Heart left ventricle (tissue), 16 donors: Measurements from ENCODE around the gene MUCL3. TPM values are rescaled to one million over a fixed set of nuclear protein-coding genes. Genes with fewer than 3 reads are reported as not detected.

Source experiments
- ATAC-seq, 4 donors: fragments of 200-7000 bp; cut with Tn5 transposase; one replicate each; pipeline ENCODE4 v1.9.1; 2020 to 2022; ENCODE audit warnings: moderate library complexity in 4 of 4, mild to moderate bottlenecking in 3 of 4, moderate number of reproducible peaks in 1 of 4
- DNase-seq, 5 donors: peaks; one replicate each; pipeline ENCODE4 v3.0.0-alpha.2; 2020
- H3K27ac ChIP-seq, 12 donors: fragments of 200-600 bp; sonication (generic) in 4 of 12; one replicate each; pipeline versions ENCODE4 v1.5.0 to v1.8.0; 2016 to 2022; ENCODE audit warnings: mild to moderate bottlenecking in 2 of 12
- H3K27me3 ChIP-seq, 9 donors: fragments of 200-600 bp; sonication (generic) in 2 of 9; one replicate each; pipeline versions ENCODE4 v1.5.1 to v1.8.0; 2016 to 2022; ENCODE audit warnings: mild to moderate bottlenecking in 3 of 9
- H3K36me3 ChIP-seq, 9 donors: fragments of 200-600 bp; sonication (generic) in 2 of 9; one replicate each; pipeline versions ENCODE4 v1.5.0 to v1.8.0; 2018 to 2022; ENCODE audit warnings: mild to moderate bottlenecking in 2 of 9
- H3K4me1 ChIP-seq, 12 donors: fragments of 200-600 bp; sonication (generic) in 4 of 12; one replicate each; pipeline versions ENCODE4 v1.5.0 to v1.8.0; 2016 to 2022; ENCODE audit warnings: mild to moderate bottlenecking in 3 of 12
- H3K4me3 ChIP-seq, 12 donors: fragments of 200-600 bp; sonication (generic) in 4 of 12; one replicate each; pipeline versions ENCODE4 v1.5.0 to v1.8.0; 2017 to 2022; ENCODE audit warnings: mild to moderate bottlenecking in 9 of 12, moderate library complexity in 4 of 12
- H3K9me3 ChIP-seq, 12 donors: fragments of 200-600 bp; sonication (generic) in 4 of 12; one replicate each; pipeline versions ENCODE4 v1.5.0 to v1.8.0; 2016 to 2022; ENCODE audit warnings: mild to moderate bottlenecking in 1 of 12
- CTCF ChIP-seq, 12 donors: fragments of 200-600 bp; sonication (generic) in 4 of 12; IDR thresholded peaks; one replicate each; pipeline versions ENCODE4 v1.5.0 to v1.8.0; 2018 to 2022; ENCODE audit warnings: antibody characterized with exemption in 12 of 12, mild to moderate bottlenecking in 5 of 12
- POLR2A ChIP-seq, 2 donors: fragments of 450-650 bp; IDR thresholded peaks; one replicate each; pipeline ENCODE4 v1.6.1; 2017; ENCODE audit warnings: antibody characterized with exemption in 2 of 2, mild to moderate bottlenecking in 2 of 2, moderate library complexity in 2 of 2
- WGBS, 4 donors: extraction: QIAGEN DNeasy Blood & Tissue Kit in 2 of 4; methylation state at CpG; one replicate each; pipeline versions ENCODE4 v1.1.5 to v1.1.7; 2013 to 2018; 5-methylcytosine and 5-hydroxymethylcytosine counted together
- intact Hi-C, 10 donors: fragments of 100-400 bp; cut with DNase I; formaldehyde crosslinking; loops; one replicate each; pipeline versions ENCODE4 v1.11.1 to v1.14.2; 2022
- polyA plus RNA-seq, 2 donors: library from polyadenylated mRNA; stranded (reverse); fragments of 200-250 nt; gene quantifications; one replicate each; pipeline ENCODE4 v1.2.3, GENCODE V29; 2013
- total RNA-seq, 9 donors: library from RNA; depleted of rRNA in 2 of 9; stranded (reverse); fragments of >200 nt in 2 of 9; fragmentation: NEBNext Ultra II Directional in 3 of 9; extraction: Animal tissue kit (Norgen Biotek cat#: 25700) in 3 of 9; gene quantifications; one replicate each; pipeline versions ENCODE4 v1.1.0 to v1.2.4, GENCODE V29; 2016 to 2023
- donor health status: ischemic (EF 13 %, LVEDD 7.1; RV severe dilation, severe dysfunction).
- donor health status: healthy with polysubstance abuse.
- donor health status: DM: no; HTN: yes; CAD: no.
- donor health status: DM: no; HTN: no; CAD: no.
- donor health status: ischemic (EF 25% LVEDD 6.9; RV normal size, moderate dysfunction).
- donor health status: ischemic (EF 25% LVEDD 5.7; RV mildly dilated, moderate dysfunction).
- donor health status: healthy.
- donor health status: DM: yes; HTN: yes; CAD: no.
- donor health status: ischemic (EF 35%, LVEDD 5.7; RV mildly dilated, moderate dysfunction).
- donor health status: nonischemic (EF 11% LVEDD 7.7; RV severe dilation, severe dysfunction).
- donor health status: DM: yes; HTN: yes; CAD: no.
- donor health status: PGD.
- donor health status: ischemic (EF 29% LVEDD 5.4; RV normal size, mild dysfunction).
- donor health status: nonischemic (EF 23%, LVEDD 6.1; RV moderate dilation, normal function).

MUCL3 gene
- total and polyA plus RNA-seq, 11 donors = 0.03 to 0.11 TPM; not detected in 9

DNA sequence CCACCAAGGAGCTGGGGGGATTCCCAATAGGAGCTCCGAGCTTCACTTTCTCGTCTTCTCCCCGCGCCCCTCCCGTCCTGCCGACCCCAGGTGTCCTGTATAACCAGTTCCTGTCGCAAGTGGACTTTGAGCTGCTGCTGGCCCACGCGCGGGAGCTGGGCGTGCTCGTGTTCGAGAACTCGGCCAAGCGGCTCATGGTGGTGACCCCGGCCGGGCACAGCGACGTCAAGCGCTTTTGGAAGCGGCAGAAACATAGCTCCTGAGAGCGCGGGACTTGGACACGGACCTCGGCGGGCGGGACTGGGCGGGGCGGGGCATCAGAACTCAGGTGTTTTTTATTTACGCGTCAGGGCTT lies 27.1 kb upstream of the MUCL3 start:
- peaks cover 0 to 35% (median 26%) of the 10 kb centered on the region in 12 donors for H3K4me1 ChIP-seq
- H3K9me3 ChIP-seq = no peaks in the 10 kb centered on the region
- intact Hi-C loops = loop anchor here in 8 of 10 donors (1.0 to 10.0 kb wide), 7 partner anchors 29 to 281 kb away; partner anchors contain the start of gene DDR1 (in 1 of the 8)
- peaks cover 0 to 54% (median 45%) of the 10 kb centered on the region in 9 donors for H3K36me3 ChIP-seq
- H3K4me3 ChIP-seq = peak overlapping the region; percentile 38 to 92 (median 68)
- DNase-seq (no peak), ATAC-seq (peak in 1 of 4 donors; percentile 53)
- H3K27ac ChIP-seq = peak overlapping the region; percentile 85 to 98 (median 93)
- no peak for TF ChIP-seq CTCF (IDR thresholded peaks at IDR 0.05)
- no peak for TF ChIP-seq POLR2A (IDR thresholded peaks at IDR 0.05)
- 3 to 9% (median 6%) methylated on average over 31 of the region's 31 CpGs; no CpG with 5 or more reads in 1 of the 4 donors for WGBS, 4 donors
- H3K27me3 ChIP-seq = no peaks in the 10 kb centered on the region

DNA sequence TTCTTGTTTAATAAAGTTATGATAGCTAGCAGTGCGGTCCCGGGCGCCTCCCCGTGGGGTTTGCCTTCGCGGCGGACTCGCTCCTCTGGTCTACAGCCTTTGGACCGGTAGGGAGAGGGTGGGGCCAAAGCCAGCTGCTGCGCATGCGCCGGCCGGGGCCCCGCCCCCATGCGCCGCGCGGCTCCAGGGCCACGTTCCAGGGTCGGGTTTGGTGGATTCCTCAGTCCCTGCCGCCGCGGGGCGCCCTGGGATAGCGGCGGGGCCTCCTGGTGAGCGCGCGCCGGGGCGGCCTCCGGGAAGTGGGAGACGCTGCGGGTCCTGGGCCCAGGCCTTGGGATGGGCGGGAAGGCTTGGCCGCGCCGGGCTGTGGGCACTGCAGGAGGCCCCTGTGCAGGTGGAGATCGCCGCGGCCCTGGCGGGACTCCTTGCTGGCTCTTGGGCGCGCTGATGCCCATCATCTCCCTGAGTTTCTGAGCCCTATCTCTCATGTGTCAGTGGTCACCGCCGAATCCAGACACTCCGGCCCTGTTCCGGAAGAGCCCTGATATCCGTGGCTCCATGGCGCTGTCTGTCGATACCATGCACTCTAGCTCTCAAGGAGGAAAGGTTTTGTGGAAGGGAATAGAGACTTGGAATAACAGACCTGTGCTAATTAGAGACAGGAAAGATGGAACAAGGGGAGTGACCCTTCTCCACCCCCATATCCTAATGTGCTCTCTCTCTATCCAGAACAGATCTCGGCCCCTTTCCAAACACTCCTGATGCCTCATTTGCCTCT lies 26.5 kb upstream of the MUCL3 start, which contains the start of gene VARS2:
VARS2 (plus strand) TSS at position 163 of the 778 bp plus-strand sequence; CDS start at position 762, 599 bp downstream.
- WGBS, 4 donors = 1 to 3% (median 2%) methylated on average over 13 to 52 of the region's 52 CpGs
- ATAC-seq (peak; percentile 91 to 96 (median 96)), DNase-seq (peak; percentile 91 to 96 (median 93))
- Histone ChIP-seq H3K9me3 (no peaks in the 10 kb centered on the region), H3K4me3 (peak within 1 kb of the TSS; percentile 38 to 92 (median 68)), H3K36me3 (peaks cover 0 to 60% (median 51%) of the 10 kb centered on the region in 9 donors), H3K4me1 (peaks cover 0 to 30% (median 23%) of the 10 kb centered on the region in 12 donors), H3K27me3 (no peaks in the 10 kb centered on the region), H3K27ac (peak within 1 kb of the TSS; percentile 85 to 98 (median 93))
- TF ChIP-seq CTCF (IDR thresholded peaks at IDR 0.05) (peak in 11 of 12 donors; percentile 14 to 64 (median 43)), POLR2A (IDR thresholded peaks at IDR 0.05) (peak in 1 of 2 donors; percentile 92)
- intact Hi-C loops = loop anchor here in 8 of 10 donors (1.0 to 10.0 kb wide), 7 partner anchors 29 to 281 kb away; partner anchors contain the start of gene DDR1 (in 1 of the 8)

DNA sequence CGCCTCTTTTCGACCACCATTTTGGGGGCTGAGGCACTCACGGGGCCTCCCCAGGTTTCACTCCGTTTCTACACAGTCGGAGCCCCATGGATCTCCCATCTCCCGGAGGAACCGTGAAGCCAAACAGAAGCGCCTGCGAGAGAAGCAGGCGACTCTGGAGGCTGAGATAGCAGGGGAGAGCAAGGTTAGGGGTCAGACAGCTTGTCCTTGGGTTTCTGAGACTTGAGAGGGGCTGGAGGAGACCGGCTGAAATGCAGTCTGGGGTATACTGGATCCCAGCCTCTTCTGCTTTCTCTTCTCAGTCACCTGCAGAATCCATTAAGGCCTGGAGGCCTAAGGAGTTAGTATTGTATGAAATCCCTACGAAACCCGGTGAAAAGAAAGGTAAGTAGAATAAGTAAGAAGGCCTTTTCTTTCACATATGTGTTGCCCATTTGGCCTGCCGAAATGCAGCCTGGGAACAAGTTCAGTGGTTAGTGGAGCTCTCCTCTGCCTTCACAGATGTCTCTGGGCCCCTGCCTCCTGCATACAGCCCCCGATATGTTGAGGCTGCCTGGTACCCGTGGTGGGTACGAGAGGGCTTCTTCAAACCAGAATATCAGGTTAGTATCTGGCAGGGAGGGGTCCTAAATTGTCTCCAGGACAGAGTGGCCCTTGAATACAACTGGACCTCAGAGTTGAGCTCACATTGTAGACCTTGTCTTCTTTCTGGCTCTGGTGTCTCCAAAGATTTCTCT lies 25.8 kb upstream of the MUCL3 start:
- peak overlapping the region in 11 of 12 donors; percentile 38 to 92 (median 68) for H3K4me3 ChIP-seq
- WGBS, 4 donors = 38 to 44% (median 42%) methylated on average over 17 of the region's 17 CpGs
- DNase-seq (no peak), ATAC-seq (peak in 1 of 4 donors; percentile 11)
- H3K27me3 ChIP-seq = no peaks in the 10 kb centered on the region
- intact Hi-C loops = loop anchor here in 9 of 10 donors (1.0 to 10.0 kb wide), 13 partner anchors 30 to 280 kb away; partner anchors contain the start of gene DDR1 (in 1 of the 9)
- no peaks in the 10 kb centered on the region for H3K9me3 ChIP-seq
- peaks cover 0 to 26% (median 22%) of the 10 kb centered on the region in 12 donors for H3K4me1 ChIP-seq
- peak overlapping the region; percentile 85 to 98 (median 93) for H3K27ac ChIP-seq
- peaks cover 0 to 61% (median 53%) of the 10 kb centered on the region in 9 donors for H3K36me3 ChIP-seq
- TF ChIP-seq POLR2A (IDR thresholded peaks at IDR 0.05) = no peak
- TF ChIP-seq CTCF (IDR thresholded peaks at IDR 0.05) = no peak
